CD14-positive monocyte (primary cell): ENCODE data around the gene ATP5IF1. TPM values are rescaled to one million over a fixed set of nuclear protein-coding genes. Genes with fewer than 3 reads are reported as not detected.

Experiments
- DNase-seq, 3 donors: peaks; one replicate each; pipeline ENCODE4 v3.0.0-alpha.2; 2011 to 2022
- H2AFZ ChIP-seq: 2 replicates; pipeline ENCODE4 v1.6.0; 2012; ENCODE audit warnings: mild to moderate bottlenecking, low read depth, low read length, inconsistent platforms; ENCODE audit not compliant: insufficient read depth, poor library complexity, severe bottlenecking
- H3K27ac ChIP-seq, 2 donors: 1 replicate in 1 of 2; 2 replicates in 1 of 2; pipeline ENCODE4 v1.5.1; 2012 to 2013; ENCODE audit warnings: low read length in 2 of 2, control low read depth in 1 of 2, inconsistent platforms in 1 of 2, low read depth in 1 of 2, mild to moderate bottlenecking in 1 of 2
- H3K27me3 ChIP-seq, 2 donors: one replicate each; pipeline versions ENCODE4 v1.6.0 to v1.6.1; 2011 to 2013; ENCODE audit warnings: low read length in 2 of 2; ENCODE audit not compliant: control insufficient read depth in 2 of 2, insufficient read depth in 2 of 2
- H3K36me3 ChIP-seq, 2 donors: replicated peaks in 1 of 2; 1 replicate in 1 of 2; 2 replicates in 1 of 2; pipeline versions ENCODE4 v1.5.1 to v1.6.1; 2012 to 2013; ENCODE audit warnings: low read length in 2 of 2, control low read depth in 1 of 2, inconsistent platforms in 1 of 2, mild to moderate bottlenecking in 1 of 2; ENCODE audit not compliant: insufficient read depth in 2 of 2, control insufficient read depth in 1 of 2
- H3K4me1 ChIP-seq, 2 donors: 1 replicate in 1 of 2; 2 replicates in 1 of 2; pipeline versions ENCODE4 v1.5.1 to v1.6.1; 2012 to 2013; ENCODE audit warnings: low read length in 2 of 2, control low read depth in 1 of 2, inconsistent platforms in 1 of 2, mild to moderate bottlenecking in 1 of 2, moderate library complexity in 1 of 2; ENCODE audit not compliant: insufficient read depth in 2 of 2, control insufficient read depth in 1 of 2
- H3K4me2 ChIP-seq: replicated peaks from 2 replicates; pipeline ENCODE3; 2012; ENCODE audit warnings: low read length, moderate library complexity, mild to moderate bottlenecking; ENCODE audit not compliant: poor library complexity, severe bottlenecking; ENCODE audit errors: extremely low read depth
- H3K4me3 ChIP-seq, 3 experiments: fragments of 200-600 bp in 1 of 3; sonication (generic) in 1 of 3; replicated peaks in 1 of 3; 1 replicate in 2 of 3; 2 replicates in 1 of 3; pipeline ENCODE4 v1.5.1; 2011 to 2013; ENCODE audit warnings: low read length in 3 of 3, mild to moderate bottlenecking in 3 of 3, control low read depth in 2 of 3, low read depth in 2 of 3, inconsistent platforms in 1 of 3, moderate library complexity in 1 of 3
- H3K79me2 ChIP-seq: 2 replicates; pipeline ENCODE4 v1.6.0; 2012; ENCODE audit warnings: mild to moderate bottlenecking, control low read depth, inconsistent platforms, low read length, moderate library complexity; ENCODE audit not compliant: insufficient read depth
- H3K9ac ChIP-seq: 2 replicates; pipeline ENCODE4 v1.6.0; 2017; ENCODE audit warnings: low read length, mild to moderate bottlenecking; ENCODE audit not compliant: insufficient read depth, poor library complexity, severe bottlenecking
- H3K9me3 ChIP-seq, 2 donors: replicated peaks in 1 of 2; 1 replicate in 1 of 2; 2 replicates in 1 of 2; pipeline versions ENCODE4 v1.5.1 to v1.6.1; 2012 to 2013; ENCODE audit warnings: low read length in 2 of 2, control low read depth in 1 of 2; ENCODE audit not compliant: control insufficient read depth in 1 of 2, insufficient read depth in 1 of 2
- H4K20me1 ChIP-seq: 2 replicates; pipeline ENCODE4 v1.6.0; 2012; ENCODE audit warnings: mild to moderate bottlenecking, low read length, control low read depth, moderate library complexity; ENCODE audit not compliant: insufficient read depth
- H3K27ac Mint-ChIP-seq, 7 donors: one replicate each; pipeline ENCODE4 v1.8.0; 2020; ENCODE audit warnings: mild to moderate bottlenecking in 7 of 7, mixed read lengths in 7 of 7, moderate library complexity in 6 of 7, inconsistent platforms in 2 of 7
- H3K27me3 Mint-ChIP-seq, 3 donors: one replicate each; pipeline ENCODE4 v1.8.0; 2021 to 2022; ENCODE audit warnings: low read depth in 3 of 3, mild to moderate bottlenecking in 3 of 3, mixed read lengths in 3 of 3, moderate library complexity in 3 of 3, inconsistent platforms in 1 of 3
- H3K36me3 Mint-ChIP-seq, 2 donors: one replicate each; pipeline ENCODE4 v1.8.0; 2020; ENCODE audit warnings: mixed read lengths in 2 of 2, inconsistent platforms in 1 of 2, mild to moderate bottlenecking in 1 of 2
- H3K4me1 Mint-ChIP-seq: one replicate; pipeline ENCODE4 v1.8.0; 2020; ENCODE audit warnings: mild to moderate bottlenecking, mixed read lengths
- H3K4me3 Mint-ChIP-seq, 2 donors: one replicate each; pipeline ENCODE4 v1.8.0; 2020; ENCODE audit warnings: mild to moderate bottlenecking in 2 of 2, mixed read lengths in 2 of 2, moderate library complexity in 1 of 2
- H3K9me3 Mint-ChIP-seq, 7 donors: one replicate each; pipeline ENCODE4 v1.8.0; 2020 to 2022; ENCODE audit warnings: mixed read lengths in 7 of 7, mild to moderate bottlenecking in 6 of 7, moderate library complexity in 6 of 7, inconsistent platforms in 2 of 7
- WGBS: methylation state at CpG from one replicate; pipeline ENCODE4 v1.1.5; 2013; ENCODE audit warnings: missing lambda C conversion rate; ENCODE audit not compliant: insufficient coverage; 5-methylcytosine and 5-hydroxymethylcytosine counted together
- intact Hi-C, 2 donors: fragments of 100-400 bp; cut with micrococcal nuclease; formaldehyde crosslinking; loops; one replicate each; pipeline versions ENCODE4 v1.15.0 to v1.15.1; 2023
- polyA plus RNA-seq, 3 donors: library from polyadenylated mRNA; depleted of rRNA in 1 of 3; unstranded in 2 of 3; stranded (reverse) in 1 of 3; fragments of 300-500 nt in 2 of 3; fragments of >200 nt in 1 of 3; fragmentation: Illumina TruSeq in 2 of 3; gene quantifications; 1 replicate in 2 of 3; 2 replicates in 1 of 3; pipeline ENCODE4 v1.2.3, GENCODE V29; 2012 to 2021
- TF ChIP-seq, protein P1 (sequence below): fragments of 200-600 bp; IDR thresholded peaks from one replicate; pipeline ENCODE4 v1.8.0; 2022; ENCODE audit warnings: antibody characterized with exemption, mild to moderate bottlenecking

ATP5IF1 gene
- polyA plus RNA-seq, 3 donors, result 118 to 339 (median 296) TPM

DNA sequence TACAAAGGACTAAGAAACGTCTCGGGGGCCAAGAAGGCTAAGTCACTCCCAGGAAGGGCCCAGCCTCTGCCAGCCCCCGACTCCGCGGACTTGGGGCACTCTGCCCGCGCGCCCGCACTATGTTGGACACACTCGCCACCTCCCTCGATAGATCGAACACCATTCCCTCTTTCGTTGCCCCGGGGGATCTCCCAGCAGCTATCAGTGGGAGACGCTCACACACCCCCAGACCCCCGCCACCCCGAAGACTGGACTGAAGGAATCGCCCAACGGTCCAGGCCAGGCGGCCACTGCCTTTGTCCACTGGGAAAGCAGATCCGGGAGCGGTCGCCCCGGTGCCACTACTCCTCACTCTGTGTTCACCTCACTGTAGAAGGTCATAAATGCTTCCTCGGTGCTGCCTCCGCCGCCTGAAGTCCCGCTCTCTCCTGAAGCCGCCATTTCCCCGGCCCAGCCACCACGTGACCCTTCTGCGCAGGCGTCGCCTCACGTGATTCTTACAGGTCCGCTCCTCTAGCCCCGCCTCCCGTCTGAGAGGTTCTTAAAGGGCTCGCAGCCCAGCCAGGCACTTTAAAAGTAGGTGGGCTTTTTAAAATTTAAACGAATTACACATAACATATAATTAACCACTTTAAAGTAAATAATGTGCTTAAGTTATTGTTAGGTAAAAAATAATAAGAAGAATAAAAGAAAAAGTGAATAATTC lies 3.2 kb upstream of the ATP5IF1 start, which contains the start of gene DNAJC8:
DNAJC8 (minus strand) TSS at position 472 of the 706 bp plus-strand sequence; CDS start at position 441, 31 bp downstream.
- peak within 1 kb of the TSS; percentile 98 to 100 (median 99) for H3K27ac Mint-ChIP-seq
- H3K36me3 Mint-ChIP-seq, result peaks cover 21 to 27% of the 10 kb centered on the region in 2 donors
- peaks cover 35 to 43% of the 10 kb centered on the region in 2 donors for H3K4me1 ChIP-seq
- no peaks in the 10 kb centered on the region for H3K9me3 Mint-ChIP-seq
- intact Hi-C loops, result no loop called here
- no peaks in the 10 kb centered on the region for H3K27me3 ChIP-seq
- peak within 1 kb of the TSS; percentile 77 for H3K4me2 ChIP-seq
- DNase-seq, result peak; percentile 83 to 92 (median 90)
- H3K9me3 ChIP-seq, result no peaks in the 10 kb centered on the region
- peaks cover 13% of the 10 kb centered on the region for H3K4me1 Mint-ChIP-seq
- peak within 1 kb of the TSS; percentile 91 for H3K9ac ChIP-seq
- peaks cover 75% of the 10 kb centered on the region for H3K79me2 ChIP-seq
- WGBS, result 0% methylated on average over 30 of the region's 40 CpGs
- peak within 1 kb of the TSS; percentile 97 to 100 for H3K4me3 Mint-ChIP-seq
- peak within 1 kb of the TSS; percentile 58 to 92 for H3K27ac ChIP-seq
- H3K4me3 ChIP-seq, result peak within 1 kb of the TSS; percentile 75 to 90 (median 84)
- TF ChIP-seq, protein P1, sequence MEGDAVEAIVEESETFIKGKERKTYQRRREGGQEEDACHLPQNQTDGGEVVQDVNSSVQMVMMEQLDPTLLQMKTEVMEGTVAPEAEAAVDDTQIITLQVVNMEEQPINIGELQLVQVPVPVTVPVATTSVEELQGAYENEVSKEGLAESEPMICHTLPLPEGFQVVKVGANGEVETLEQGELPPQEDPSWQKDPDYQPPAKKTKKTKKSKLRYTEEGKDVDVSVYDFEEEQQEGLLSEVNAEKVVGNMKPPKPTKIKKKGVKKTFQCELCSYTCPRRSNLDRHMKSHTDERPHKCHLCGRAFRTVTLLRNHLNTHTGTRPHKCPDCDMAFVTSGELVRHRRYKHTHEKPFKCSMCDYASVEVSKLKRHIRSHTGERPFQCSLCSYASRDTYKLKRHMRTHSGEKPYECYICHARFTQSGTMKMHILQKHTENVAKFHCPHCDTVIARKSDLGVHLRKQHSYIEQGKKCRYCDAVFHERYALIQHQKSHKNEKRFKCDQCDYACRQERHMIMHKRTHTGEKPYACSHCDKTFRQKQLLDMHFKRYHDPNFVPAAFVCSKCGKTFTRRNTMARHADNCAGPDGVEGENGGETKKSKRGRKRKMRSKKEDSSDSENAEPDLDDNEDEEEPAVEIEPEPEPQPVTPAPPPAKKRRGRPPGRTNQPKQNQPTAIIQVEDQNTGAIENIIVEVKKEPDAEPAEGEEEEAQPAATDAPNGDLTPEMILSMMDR, result no peak
- H4K20me1 ChIP-seq, result no peaks in the 10 kb centered on the region
- H3K36me3 ChIP-seq, result peaks cover 17 to 31% of the 10 kb centered on the region in 2 donors
- peak within 1 kb of the TSS; percentile 91 for H2AFZ ChIP-seq
- peaks cover 0 to 2% (median 0%) of the 10 kb centered on the region in 3 donors for H3K27me3 Mint-ChIP-seq

DNA sequence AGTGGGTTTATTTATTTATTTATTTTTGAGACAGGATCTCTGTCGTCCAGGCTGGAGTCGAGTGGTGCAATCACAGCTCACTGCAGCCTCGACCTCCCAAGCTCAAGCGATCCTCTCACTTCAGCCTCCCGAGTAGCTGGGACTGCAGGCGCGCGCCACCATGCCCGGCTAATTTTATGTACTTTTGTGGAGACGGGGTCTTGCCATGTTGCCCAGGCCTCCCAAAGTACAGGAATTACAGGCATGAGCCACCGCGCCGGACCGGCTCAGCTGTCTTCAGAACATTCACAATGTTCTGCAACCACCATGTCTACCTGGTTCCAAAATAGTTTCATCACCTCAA lies 2.7 kb upstream of the ATP5IF1 start:
- intact Hi-C loops, result no loop called here
- peak overlapping the region; percentile 91 for H2AFZ ChIP-seq
- peaks cover 78% of the 10 kb centered on the region for H3K79me2 ChIP-seq
- no peak overlapping the region for H3K9ac ChIP-seq
- no peaks in the 10 kb centered on the region for H4K20me1 ChIP-seq
- H3K36me3 ChIP-seq, result peaks cover 11 to 31% of the 10 kb centered on the region in 2 donors
- H3K9me3 ChIP-seq, result no peaks in the 10 kb centered on the region
- Mint-ChIP-seq H3K9me3 (no peaks in the 10 kb centered on the region), H3K27me3 (peaks cover 0 to 2% (median 0%) of the 10 kb centered on the region in 3 donors), H3K4me3 (peak overlapping the region in 1 of 2 donors; percentile 35), H3K27ac (peak overlapping the region in 3 of 7 donors; percentile 98 to 99 (median 99)), H3K36me3 (peaks cover 16 to 22% of the 10 kb centered on the region in 2 donors), H3K4me1 (peaks cover 13% of the 10 kb centered on the region)
- H3K4me2 ChIP-seq, result peak overlapping the region; percentile 77
- TF ChIP-seq, protein P1, result no peak
- no peaks in the 10 kb centered on the region for H3K27me3 ChIP-seq
- 62% methylated on average over 10 of the region's 14 CpGs for WGBS
- peak overlapping the region in 1 of 2 donors; percentile 8 for H3K27ac ChIP-seq
- H3K4me3 ChIP-seq, result peak overlapping the region in 2 of 3 experiments; percentile 75 to 84
- H3K4me1 ChIP-seq, result peaks cover 35 to 44% of the 10 kb centered on the region in 2 donors
- DNase-seq, result no peak
